Measurements from ENCODE around the gene NUMB.
"Not testable (repeated sequence)": the region's sequence is repeated elsewhere in the genome, so short reads cannot be mapped to it uniquely, and the experiment has no call there.

DNA sequence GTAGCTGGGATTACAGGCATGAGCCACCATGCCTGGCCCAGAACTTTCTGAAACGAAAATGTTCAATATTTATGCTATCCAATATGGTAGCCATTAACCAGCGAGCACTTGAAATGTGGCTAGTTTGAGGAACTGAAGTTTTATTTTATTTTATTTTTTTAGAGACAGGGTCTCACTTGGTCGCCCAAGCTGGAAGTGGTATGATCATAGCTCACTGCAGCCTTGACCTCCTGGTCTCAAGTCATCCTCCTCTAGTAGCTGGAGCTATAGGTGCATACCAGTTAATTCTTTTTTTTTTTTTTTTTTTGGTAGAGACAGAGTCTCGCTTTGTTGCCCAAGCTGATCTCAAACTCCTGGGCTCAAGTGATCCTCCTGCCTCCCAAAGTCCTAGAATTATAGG, 73.3 kb downstream of the NUMB start:
- TF ChIP-seq, protein P1, sequence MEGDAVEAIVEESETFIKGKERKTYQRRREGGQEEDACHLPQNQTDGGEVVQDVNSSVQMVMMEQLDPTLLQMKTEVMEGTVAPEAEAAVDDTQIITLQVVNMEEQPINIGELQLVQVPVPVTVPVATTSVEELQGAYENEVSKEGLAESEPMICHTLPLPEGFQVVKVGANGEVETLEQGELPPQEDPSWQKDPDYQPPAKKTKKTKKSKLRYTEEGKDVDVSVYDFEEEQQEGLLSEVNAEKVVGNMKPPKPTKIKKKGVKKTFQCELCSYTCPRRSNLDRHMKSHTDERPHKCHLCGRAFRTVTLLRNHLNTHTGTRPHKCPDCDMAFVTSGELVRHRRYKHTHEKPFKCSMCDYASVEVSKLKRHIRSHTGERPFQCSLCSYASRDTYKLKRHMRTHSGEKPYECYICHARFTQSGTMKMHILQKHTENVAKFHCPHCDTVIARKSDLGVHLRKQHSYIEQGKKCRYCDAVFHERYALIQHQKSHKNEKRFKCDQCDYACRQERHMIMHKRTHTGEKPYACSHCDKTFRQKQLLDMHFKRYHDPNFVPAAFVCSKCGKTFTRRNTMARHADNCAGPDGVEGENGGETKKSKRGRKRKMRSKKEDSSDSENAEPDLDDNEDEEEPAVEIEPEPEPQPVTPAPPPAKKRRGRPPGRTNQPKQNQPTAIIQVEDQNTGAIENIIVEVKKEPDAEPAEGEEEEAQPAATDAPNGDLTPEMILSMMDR (IDR thresholded peaks at IDR 0.05; ENCODE audit: low read depth, low read length), result not testable (repeated sequence)
- not testable (repeated sequence) for TF ChIP-seq EZH2phosphoT487 (IDR thresholded peaks at IDR 0.05; ENCODE audit: low read depth)

Data from OCI-LY3 (cell line).